Neural progenitor cell (in vitro differentiated cells): ENCODE data around the gene DCTN3.

Experiments used
- EZH2 ChIP-seq: fragments of 200-600 bp; sonication (generic); IDR thresholded peaks from 2 replicates; pipeline ENCODE4 v1.6.1; 2017; ENCODE audit warnings: antibody characterized with exemption, mild to moderate bottlenecking, moderate library complexity
- TF ChIP-seq, protein P1 (sequence below): fragments of 200-600 bp; sonication (generic); IDR thresholded peaks from 2 replicates; pipeline ENCODE4 v1.5.1; 2017; ENCODE audit warnings: antibody characterized with exemption, mild to moderate bottlenecking

DNA sequence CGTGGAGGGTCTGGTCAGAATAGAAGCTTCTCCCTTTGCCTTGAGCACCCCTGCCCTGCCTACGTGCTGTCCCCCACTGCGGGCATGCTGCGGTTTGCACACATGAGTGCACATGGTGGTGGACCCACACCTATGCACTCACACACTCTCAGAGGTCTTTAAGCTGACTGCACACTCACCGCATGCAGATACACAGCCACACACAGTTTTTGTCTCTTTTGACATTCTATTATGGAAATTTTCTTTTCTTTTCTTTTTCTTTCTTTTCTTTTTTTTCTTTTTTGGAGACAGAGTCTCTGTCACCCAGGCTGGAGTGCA lies 9.2 kb upstream of the DCTN3 start:
- TF ChIP-seq, protein P1, sequence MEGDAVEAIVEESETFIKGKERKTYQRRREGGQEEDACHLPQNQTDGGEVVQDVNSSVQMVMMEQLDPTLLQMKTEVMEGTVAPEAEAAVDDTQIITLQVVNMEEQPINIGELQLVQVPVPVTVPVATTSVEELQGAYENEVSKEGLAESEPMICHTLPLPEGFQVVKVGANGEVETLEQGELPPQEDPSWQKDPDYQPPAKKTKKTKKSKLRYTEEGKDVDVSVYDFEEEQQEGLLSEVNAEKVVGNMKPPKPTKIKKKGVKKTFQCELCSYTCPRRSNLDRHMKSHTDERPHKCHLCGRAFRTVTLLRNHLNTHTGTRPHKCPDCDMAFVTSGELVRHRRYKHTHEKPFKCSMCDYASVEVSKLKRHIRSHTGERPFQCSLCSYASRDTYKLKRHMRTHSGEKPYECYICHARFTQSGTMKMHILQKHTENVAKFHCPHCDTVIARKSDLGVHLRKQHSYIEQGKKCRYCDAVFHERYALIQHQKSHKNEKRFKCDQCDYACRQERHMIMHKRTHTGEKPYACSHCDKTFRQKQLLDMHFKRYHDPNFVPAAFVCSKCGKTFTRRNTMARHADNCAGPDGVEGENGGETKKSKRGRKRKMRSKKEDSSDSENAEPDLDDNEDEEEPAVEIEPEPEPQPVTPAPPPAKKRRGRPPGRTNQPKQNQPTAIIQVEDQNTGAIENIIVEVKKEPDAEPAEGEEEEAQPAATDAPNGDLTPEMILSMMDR, result no peak
- TF ChIP-seq EZH2, result no peak
